Neural crest cell (in vitro differentiated cells): ENCODE data around the gene INIP. TPM values are rescaled to one million over a fixed set of nuclear protein-coding genes. Genes with fewer than 3 reads are reported as not detected.

Experiments
- DNase-seq: peaks from one replicate; pipeline ENCODE4 v3.0.0; 2021; ENCODE audit warnings: low read depth, mixed read lengths, low spot score
- H3K27ac Mint-ChIP-seq: one replicate; pipeline ENCODE4 v1.8.0; 2021; ENCODE audit warnings: mild to moderate bottlenecking, mixed read lengths; ENCODE audit not compliant: unreplicated experiment
- H3K27me3 Mint-ChIP-seq: 2 replicates; pipeline ENCODE4 v1.8.0; 2021; ENCODE audit warnings: low read depth, mild to moderate bottlenecking, mixed read lengths
- H3K36me3 Mint-ChIP-seq: 2 replicates; pipeline ENCODE4 v1.8.0; 2021; ENCODE audit warnings: low read depth, mild to moderate bottlenecking, mixed read lengths
- H3K4me1 Mint-ChIP-seq: 2 replicates; pipeline ENCODE4 v1.8.0; 2021; ENCODE audit warnings: mixed read lengths
- H3K4me3 Mint-ChIP-seq: one replicate; pipeline ENCODE4 v1.8.0; 2021; ENCODE audit warnings: mild to moderate bottlenecking, mixed read lengths
- H3K9me3 Mint-ChIP-seq: 2 replicates; pipeline ENCODE4 v1.8.0; 2021; ENCODE audit warnings: mixed read lengths
- CTCF ChIP-seq: fragments of 200-600 bp; sonication (generic); conservative IDR thresholded peaks from 2 replicates; pipeline ENCODE4 v1.5.0; 2021; ENCODE audit warnings: antibody characterized with exemption, mild to moderate bottlenecking
- total RNA-seq: library from RNA; stranded (reverse); gene quantifications from 2 replicates; pipeline ENCODE4 v1.2.1, GENCODE V29; 2021

The INIP gene
- total RNA-seq, 1 donor from 2014 or later = 37.7 TPM

GRCh38 chr9:112670991-112671625 is 46.8 kb downstream of the INIP start:
- Mint-ChIP-seq H3K9me3 (no peaks in the 10 kb centered on the region), H3K27ac (no peak overlapping the region), H3K27me3 (no peaks in the 10 kb centered on the region), H3K36me3 (peaks cover 15% of the 10 kb centered on the region), H3K4me3 (no peak overlapping the region), H3K4me1 (no peaks in the 10 kb centered on the region)
- no peak for TF ChIP-seq CTCF
- DNase-seq = no peak

DNA sequence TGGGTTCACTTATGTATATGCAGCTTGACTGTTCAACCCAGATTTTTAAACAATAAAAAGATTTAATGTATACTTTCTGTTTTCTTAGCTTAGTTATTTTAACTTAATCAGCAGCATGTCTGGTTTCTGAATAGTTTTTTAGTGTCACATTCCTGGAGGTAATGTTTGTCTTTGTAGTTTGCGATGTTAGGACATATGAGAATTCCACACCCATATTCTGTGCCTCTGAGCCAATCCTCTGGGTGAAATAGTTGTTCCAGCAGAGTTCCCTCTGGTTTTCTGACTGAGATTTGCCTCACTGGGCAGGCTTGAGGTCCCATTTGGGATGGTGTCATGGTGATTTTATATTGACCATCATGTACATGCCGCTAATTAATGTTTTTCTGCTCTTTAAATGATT is 48.6 kb downstream of the INIP start:
- DNase-seq = no peak
- no peak for TF ChIP-seq CTCF
- H3K4me1 Mint-ChIP-seq = no peaks in the 10 kb centered on the region
- no peaks in the 10 kb centered on the region for H3K27me3 Mint-ChIP-seq
- H3K27ac Mint-ChIP-seq = no peak overlapping the region
- H3K36me3 Mint-ChIP-seq = peaks cover 12% of the 10 kb centered on the region
- H3K4me3 Mint-ChIP-seq = no peak overlapping the region
- no peaks in the 10 kb centered on the region for H3K9me3 Mint-ChIP-seq

DNA sequence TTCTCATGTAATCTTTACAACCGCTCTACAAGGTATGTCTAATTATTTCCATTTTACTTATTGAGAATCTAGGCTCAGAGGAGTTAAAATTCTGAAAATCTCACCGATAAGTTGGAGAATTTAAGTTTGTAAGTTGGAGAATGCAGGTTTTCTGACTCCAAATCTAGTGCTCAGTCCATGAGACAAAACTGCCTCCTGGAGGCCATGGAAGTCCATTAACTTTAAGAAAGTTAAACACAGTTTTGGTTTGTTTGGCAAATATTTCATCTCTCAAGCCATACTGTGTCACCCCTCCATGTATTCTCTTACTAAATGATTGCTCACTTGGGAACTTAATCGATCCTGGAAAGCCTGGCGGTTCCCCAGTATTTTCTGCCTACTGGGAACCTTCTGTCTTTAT is 52.6 kb downstream of the INIP start:
- Mint-ChIP-seq H3K4me1 (no peaks in the 10 kb centered on the region), H3K4me3 (no peak overlapping the region), H3K27me3 (no peaks in the 10 kb centered on the region), H3K9me3 (no peaks in the 10 kb centered on the region), H3K27ac (no peak overlapping the region), H3K36me3 (no peaks in the 10 kb centered on the region)
- no peak for TF ChIP-seq CTCF
- DNase-seq = no peak

- H3K27ac Mint-ChIP-seq = no peak overlapping the region
- H3K4me1 Mint-ChIP-seq = no peaks in the 10 kb centered on the region
- no peaks in the 10 kb centered on the region for H3K27me3 Mint-ChIP-seq
- no peak for TF ChIP-seq CTCF
- no peaks in the 10 kb centered on the region for H3K36me3 Mint-ChIP-seq
- no peak for DNase-seq
- no peak overlapping the region for H3K4me3 Mint-ChIP-seq
- H3K9me3 Mint-ChIP-seq = no peaks in the 10 kb centered on the region
Measured at GRCh38 chr9:112664531-112664930, 53.4 kb downstream of the INIP start.

GRCh38 chr9:112663681-112664080 is 54.2 kb downstream of the INIP start:
- H3K4me1 Mint-ChIP-seq = no peaks in the 10 kb centered on the region
- no peak for TF ChIP-seq CTCF
- no peak for DNase-seq
- H3K27ac Mint-ChIP-seq = no peak overlapping the region
- no peaks in the 10 kb centered on the region for H3K9me3 Mint-ChIP-seq
- no peaks in the 10 kb centered on the region for H3K27me3 Mint-ChIP-seq
- no peak overlapping the region for H3K4me3 Mint-ChIP-seq
- H3K36me3 Mint-ChIP-seq = no peaks in the 10 kb centered on the region

DNA sequence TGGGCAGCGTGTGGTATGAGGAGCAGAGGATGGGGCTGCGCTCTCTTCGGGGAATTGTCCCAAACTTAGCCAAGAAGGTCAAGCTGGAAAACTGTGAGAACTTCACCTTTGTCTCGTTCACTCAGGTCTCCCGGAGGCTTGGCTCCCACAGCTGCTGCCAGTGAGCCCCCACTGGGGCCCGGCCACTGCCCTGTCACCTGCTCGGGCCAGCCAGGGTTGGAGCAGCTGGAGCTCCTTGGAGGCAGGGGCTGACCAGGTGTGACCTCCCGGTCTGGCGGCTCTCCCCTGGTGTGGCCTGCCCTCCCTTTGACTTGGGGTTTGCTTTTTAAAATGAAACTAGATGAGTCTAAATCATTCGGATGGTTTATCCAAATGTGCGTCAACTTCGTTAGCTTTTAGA is 58.0 kb downstream of the INIP start:
- no peaks in the 10 kb centered on the region for H3K4me1 Mint-ChIP-seq
- no peak overlapping the region for H3K27ac Mint-ChIP-seq
- no peaks in the 10 kb centered on the region for H3K9me3 Mint-ChIP-seq
- peaks cover 3% of the 10 kb centered on the region for H3K36me3 Mint-ChIP-seq
- no peak for TF ChIP-seq CTCF
- H3K27me3 Mint-ChIP-seq = no peaks in the 10 kb centered on the region
- H3K4me3 Mint-ChIP-seq = no peak overlapping the region
- no peak for DNase-seq
